ENCODE data around the gene IMP4.

DNA sequence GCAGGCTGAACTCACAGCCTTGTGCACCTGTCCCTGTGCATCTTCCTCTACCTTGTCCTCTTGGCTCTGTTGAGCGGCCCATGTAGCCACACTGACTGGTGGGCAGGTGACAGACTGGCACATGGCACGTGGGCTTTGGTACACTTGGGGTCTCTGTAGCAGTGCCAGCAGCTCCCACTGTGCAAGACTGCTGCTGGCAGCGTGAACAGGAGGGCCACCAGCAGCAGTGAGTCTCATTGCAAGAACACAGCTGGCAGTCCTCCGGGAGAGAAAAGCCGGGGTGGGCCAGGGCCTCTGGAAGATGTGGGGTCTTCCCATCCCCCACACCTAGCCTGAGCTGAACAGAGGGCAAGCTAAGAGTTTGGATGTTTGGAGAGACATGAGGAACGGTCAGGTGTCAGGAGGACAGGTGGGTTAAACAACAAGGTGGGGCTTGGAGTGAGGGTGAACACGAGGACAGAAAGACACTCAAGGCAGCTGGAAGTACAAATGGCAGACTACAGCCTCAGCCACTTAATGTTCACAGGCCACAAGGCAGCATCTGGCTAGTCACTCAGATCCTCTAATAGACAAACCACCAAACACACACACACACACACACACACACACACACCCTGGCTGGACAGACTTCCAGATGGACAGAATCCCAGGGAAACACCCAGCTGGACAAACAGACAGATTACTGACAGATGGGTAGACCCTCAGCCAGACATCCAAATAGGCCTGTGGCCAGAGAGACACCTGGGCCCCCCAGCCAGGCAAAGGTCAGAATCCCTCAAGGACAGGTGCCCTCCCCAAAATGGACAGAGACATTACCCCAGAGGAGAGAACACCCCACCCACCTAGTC is 10.8 kb downstream of the IMP4 start:
- no peak for TF ChIP-seq POLR2A (IDR thresholded peaks at IDR 0.05)
- TF ChIP-seq, protein P1, sequence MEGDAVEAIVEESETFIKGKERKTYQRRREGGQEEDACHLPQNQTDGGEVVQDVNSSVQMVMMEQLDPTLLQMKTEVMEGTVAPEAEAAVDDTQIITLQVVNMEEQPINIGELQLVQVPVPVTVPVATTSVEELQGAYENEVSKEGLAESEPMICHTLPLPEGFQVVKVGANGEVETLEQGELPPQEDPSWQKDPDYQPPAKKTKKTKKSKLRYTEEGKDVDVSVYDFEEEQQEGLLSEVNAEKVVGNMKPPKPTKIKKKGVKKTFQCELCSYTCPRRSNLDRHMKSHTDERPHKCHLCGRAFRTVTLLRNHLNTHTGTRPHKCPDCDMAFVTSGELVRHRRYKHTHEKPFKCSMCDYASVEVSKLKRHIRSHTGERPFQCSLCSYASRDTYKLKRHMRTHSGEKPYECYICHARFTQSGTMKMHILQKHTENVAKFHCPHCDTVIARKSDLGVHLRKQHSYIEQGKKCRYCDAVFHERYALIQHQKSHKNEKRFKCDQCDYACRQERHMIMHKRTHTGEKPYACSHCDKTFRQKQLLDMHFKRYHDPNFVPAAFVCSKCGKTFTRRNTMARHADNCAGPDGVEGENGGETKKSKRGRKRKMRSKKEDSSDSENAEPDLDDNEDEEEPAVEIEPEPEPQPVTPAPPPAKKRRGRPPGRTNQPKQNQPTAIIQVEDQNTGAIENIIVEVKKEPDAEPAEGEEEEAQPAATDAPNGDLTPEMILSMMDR (IDR thresholded peaks at IDR 0.05): no peak
